GM18868 (cell line): ENCODE data around the gene C1orf146.
"Not testable (repeated sequence)": the region's sequence is repeated elsewhere in the genome, so short reads cannot be mapped to it uniquely, and the experiment has no call there.

Experiments used
- ATAC-seq: cut with Tn5 transposase; IDR thresholded peaks from one replicate; pipeline ENCODE4 v1.9.1; 2021; ENCODE audit warnings: mild to moderate bottlenecking, moderate library complexity; ENCODE audit not compliant: unreplicated experiment

The C1orf146 gene

DNA sequence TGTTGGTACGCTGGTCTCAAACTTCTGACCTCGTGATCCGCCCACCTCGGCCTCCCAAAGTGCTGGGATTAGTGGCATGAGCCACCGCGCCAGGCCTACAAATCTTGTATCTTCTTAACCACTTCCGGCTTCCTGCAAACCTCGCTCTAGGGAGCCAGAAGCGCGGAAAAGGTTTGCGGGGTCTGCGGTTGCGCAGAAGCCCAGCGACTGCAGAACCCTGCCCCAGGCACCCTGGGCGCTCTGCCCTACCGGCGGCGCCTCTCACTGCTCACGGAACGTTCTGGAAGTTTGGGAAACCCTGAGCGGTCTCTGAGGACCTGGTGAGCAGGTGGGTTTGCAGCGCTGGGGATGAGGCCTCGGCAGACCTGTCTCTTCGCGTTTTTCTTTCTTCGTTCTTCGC, at the start of gene C1orf146:
C1orf146 (plus strand) TSS at position 195 of the 400 bp plus-strand sequence. CDS start 13,506 bp downstream, outside the sequence.
- ATAC-seq: no peak

- ATAC-seq: no peak
Observed at GRCh38 chr1:92168657-92169056, 49.1 kb upstream of the C1orf146 start.

DNA sequence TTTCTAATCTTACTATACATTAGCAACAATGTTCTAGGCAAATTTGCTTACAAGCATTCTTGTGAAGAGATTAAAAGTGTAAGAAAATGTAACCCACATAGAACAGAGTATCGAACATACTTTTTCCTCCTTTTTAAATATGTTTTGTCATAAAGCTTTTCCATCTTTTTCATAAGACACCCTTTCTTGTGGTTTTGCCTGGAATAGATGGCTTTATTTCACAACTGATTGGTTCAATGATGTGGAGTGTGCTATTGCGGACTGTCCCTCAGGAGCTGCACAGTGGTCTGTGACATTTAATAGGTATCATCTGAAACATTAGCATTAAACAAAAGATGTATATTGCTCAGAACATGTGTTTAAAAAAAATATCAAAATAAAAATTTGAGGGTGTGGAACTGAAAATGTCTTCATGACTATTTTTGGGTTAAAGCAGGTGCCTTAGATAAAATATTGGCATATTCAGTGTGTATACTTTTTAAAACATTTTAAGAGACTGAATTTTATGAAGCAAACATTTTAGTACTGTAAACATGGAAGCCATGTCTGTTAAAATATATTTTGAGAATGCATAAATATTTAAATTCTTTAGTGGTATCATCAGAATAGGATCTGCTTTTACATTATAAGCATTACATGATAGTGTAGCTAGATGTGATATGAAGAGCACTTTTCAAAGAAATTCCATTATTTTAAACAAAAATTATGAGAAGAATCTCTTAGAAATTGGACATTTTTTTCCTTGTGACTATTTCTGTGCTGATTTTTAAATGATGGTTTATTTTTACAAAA, 48.3 kb upstream of the C1orf146 start:
- ATAC-seq: no peak

- no peak for ATAC-seq
Observed at GRCh38 chr1:92184632-92185031, 33.1 kb upstream of the C1orf146 start.

DNA sequence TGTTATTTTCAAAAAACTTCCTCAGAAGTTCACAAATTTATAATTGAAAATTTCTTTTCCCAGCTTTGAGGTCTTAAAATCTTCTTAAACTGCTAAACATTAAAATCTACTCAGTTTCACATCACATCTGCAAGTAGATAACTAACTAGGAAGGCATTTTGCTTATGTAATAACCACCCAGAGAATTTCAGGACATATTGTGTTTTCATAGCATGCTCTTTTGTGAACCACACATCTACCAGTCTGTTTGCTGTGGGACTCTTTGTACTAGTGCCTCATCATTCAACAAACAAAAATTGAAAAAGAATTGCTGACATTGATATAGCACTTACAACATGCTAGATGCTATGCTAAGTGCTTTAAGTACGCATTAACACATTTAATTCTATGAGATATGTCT, 31.6 kb upstream of the C1orf146 start:
- ATAC-seq: no peak

DNA sequence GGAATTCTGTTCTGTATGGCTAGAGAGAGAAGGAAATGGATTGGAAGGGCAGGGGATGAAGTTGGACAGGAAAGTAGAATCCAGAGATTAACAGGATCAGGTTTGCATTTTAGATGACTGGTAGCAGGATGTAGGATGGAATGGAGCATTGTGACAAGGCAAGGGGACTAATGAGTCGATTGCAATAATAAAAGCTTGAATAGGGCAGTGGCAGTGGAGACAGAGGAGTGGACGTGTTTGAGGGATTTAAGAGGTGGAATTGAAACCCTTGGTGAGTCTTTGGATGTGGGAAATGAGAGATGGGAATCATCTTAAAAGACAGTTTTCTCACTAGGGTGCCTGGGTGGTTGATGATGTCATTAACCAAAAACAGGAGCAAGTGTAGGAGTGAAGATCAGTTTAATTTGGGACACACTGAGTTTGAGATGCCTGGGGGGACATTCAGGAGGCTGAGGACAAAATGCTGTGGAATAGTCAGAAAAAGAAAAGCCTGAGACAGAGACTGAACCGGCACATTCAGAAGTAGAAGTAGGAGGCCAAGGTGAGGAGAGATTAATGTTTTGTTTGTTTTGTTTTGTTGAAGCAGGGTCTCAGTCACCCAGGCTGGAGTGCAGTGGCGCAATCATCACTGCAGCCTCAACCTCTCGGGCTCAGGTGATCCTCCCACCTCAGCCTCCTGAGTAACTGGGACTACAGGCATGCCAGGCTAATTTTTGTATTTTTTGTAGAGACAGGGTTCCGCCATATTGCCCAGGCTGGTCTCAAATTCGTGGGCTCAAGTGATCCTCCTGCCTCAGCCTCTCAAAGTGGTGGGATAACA, 29.1 kb upstream of the C1orf146 start:
- ATAC-seq: no peak

DNA sequence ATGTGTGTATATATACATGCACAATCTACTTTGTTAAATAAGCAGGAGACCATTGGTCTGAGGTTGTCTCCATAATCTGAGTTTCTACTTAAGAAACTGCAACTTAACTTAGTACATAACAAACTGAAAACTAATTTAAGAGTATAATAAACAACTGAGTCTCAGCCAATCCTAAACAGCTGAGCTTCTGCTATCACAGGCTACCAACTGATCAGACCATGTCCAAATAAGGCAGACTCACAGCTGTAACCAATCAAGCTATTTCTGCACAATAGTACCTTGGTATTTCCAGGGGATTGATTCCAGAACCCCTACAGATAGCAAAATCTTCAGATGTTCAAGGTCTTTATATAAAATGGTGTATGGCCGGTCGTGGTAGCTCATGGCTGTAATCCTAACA, 26.0 kb upstream of the C1orf146 start:
- ATAC-seq: no peak

DNA sequence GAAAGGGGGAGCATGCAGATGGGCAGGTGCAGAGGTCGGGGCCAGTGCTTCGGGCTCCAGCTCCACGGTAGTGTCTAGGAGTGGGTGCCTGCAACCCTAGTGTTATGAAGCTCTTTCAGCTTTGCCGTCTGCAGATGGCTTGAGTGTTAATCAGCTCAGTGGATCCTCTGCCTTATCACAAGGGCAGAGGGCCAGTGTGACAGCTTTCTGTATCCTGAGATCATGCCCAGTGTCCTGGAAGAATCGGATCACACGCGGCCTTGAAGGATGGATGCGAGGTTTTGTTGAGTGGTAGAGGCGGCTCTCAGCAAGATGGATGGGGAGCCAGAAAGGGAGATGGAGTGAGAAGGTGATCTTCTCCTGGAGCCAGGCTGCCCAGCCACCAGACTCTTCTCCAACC, 25.5 kb upstream of the C1orf146 start:
- ATAC-seq: no peak

GRCh38 chr1:92194511-92194910, 23.2 kb upstream of the C1orf146 start:
- ATAC-seq: no peak

DNA sequence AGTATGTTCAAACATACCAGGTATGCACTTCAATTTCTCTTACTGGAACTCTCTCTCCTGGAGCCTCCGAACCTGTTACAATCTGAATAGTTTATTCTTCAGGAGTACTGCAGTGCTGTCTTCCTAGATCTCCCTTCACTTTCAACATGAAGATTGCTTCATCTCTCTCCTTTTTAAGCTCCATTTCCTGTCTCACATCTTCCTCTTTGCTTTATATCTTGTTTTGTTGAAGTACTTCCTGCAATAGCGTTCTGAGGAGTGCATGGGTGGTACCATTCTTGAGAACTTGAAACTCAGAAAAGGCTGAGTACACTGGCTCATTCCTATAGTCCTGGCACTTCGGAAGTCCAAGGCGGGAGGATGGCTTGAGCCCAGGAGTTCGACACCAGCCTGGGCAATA, 15.7 kb upstream of the C1orf146 start:
- ATAC-seq: no peak

GRCh38 chr1:92203105-92203504, 14.6 kb upstream of the C1orf146 start:
- ATAC-seq: no peak

- ATAC-seq: no peak
Observed at GRCh38 chr1:92210701-92211100, 7.0 kb upstream of the C1orf146 start.

GRCh38 chr1:92211166-92211565, 6.5 kb upstream of the C1orf146 start:
- no peak for ATAC-seq

DNA sequence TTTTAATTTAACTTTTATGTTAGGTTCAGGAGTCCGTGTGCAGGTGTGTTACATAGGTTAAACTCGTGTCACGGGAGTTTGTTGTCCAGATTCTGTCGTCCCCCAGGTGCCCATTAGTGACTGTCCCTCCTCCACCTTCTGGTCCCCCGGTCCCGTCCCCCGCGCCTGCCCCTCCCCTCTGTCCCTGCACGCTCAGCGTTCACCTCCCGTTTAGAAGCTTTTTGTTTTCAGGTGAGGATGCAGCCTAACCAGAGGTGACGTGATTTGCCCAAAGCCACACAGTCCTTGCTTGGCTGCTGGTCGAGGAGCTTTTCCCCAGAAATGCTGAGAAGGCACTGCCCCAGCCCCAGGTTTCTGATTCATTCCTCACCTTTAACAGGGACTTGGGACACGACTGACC, 844 bp downstream of the C1orf146 start:
- ATAC-seq: no peak

DNA sequence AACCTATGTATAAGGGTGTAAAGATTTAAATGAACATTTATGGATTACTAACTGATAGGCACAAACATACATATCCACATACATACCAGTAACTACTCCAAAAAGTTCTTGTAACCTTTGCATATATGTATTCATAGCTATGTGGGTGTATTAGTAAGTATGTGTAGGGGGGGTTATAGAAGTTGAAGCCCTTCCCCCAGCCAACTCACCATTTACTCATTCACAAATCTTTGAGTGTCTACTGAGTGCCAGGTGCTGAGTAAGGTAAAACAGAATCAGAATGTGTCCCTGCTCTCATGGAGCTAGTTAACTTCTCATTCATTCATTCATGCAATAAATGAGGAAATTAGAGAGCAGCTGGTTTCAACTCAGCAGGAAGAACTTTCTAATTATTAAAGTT, 1.3 kb downstream of the C1orf146 start:
- no peak for ATAC-seq

DNA sequence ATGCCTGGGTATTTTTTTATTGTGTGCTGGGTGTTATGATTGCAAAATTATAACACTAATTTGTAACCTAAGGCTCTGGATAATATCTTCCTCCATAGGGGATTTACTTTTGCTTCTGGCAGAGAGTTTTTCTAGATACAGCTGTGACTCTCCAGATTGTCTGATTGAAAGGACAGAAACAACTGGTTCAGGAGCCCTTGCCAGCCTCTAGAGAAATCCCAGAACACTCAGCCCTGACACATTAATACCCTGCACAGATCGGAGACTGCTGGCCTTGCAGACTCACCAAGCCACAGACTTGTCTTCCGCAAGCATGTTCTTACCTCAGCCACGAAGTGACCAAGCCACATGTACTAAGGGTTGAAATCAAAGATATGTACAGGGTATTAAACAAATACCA, 10.7 kb downstream of the C1orf146 start:
- no peak for ATAC-seq

GRCh38 chr1:92230736-92231135, 13.0 kb downstream of the C1orf146 start:
- ATAC-seq: no peak

- ATAC-seq: no peak
Observed at GRCh38 chr1:92240034-92240433, 22.3 kb downstream of the C1orf146 start.

GRCh38 chr1:92244376-92244775, 26.7 kb downstream of the C1orf146 start:
- no peak for ATAC-seq

- not testable (repeated sequence) for ATAC-seq
Observed at GRCh38 chr1:92254714-92255113, 37.0 kb downstream of the C1orf146 start.

DNA sequence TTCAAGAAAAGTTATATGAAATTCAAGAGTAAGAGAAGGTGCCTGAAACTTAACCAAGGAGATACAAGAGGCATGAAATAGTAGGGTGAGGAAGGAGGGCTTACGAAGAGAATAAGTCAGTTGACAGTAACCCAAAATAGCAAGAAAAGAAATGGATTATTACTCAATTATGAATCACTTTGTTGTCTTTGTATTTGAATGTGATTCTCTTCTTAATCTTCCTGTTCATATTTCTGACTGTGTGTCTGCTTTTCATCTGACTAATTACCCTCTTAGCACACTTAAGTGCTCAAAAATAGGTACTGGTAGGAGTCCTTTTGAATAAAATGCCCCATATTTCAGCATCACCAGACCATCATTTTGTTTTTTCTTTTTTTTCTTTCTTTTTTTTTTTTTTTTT, 41.6 kb downstream of the C1orf146 start:
- ATAC-seq: no peak

GRCh38 chr1:92262516-92262915, 44.8 kb downstream of the C1orf146 start:
- ATAC-seq: no peak
